ENCODE data around the gene KIF27.
"Not testable (repeated sequence)": the region's sequence is repeated elsewhere in the genome, so short reads cannot be mapped to it uniquely, and the experiment has no call there.

The KIF27 gene

GRCh38 chr9:83886498-83886897, 34.7 kb downstream of the KIF27 start:
- not testable (repeated sequence) for ATAC-seq

GRCh38 chr9:83885559-83886240, 35.5 kb downstream of the KIF27 start:
- not testable (repeated sequence) for ATAC-seq, H3K9me3 Mint-ChIP-seq, H3K4me3 Mint-ChIP-seq, H3K4me1 Mint-ChIP-seq, H3K27me3 Mint-ChIP-seq, H3K27ac Mint-ChIP-seq, DNase-seq

More at GRCh38 chr9:83886498-83886897, 34.7 kb downstream of the KIF27 start:
- not testable (repeated sequence) for H3K4me3 Mint-ChIP-seq, H3K9me3 Mint-ChIP-seq, H3K27ac Mint-ChIP-seq, H3K27me3 Mint-ChIP-seq, H3K4me1 Mint-ChIP-seq, DNase-seq

GRCh38 chr9:83881687-83882408, 39.4 kb downstream of the KIF27 start:
- DNase-seq, ATAC-seq, H3K9me3 Mint-ChIP-seq, H3K27ac Mint-ChIP-seq, H3K4me1 Mint-ChIP-seq, H3K27me3 Mint-ChIP-seq, H3K4me3 Mint-ChIP-seq: not testable (repeated sequence)

- not testable (repeated sequence) for H3K4me1 Mint-ChIP-seq, DNase-seq, H3K27me3 Mint-ChIP-seq, H3K4me3 Mint-ChIP-seq, ATAC-seq, H3K27ac Mint-ChIP-seq, H3K9me3 Mint-ChIP-seq
Observed at GRCh38 chr9:83875559-83875958, 45.7 kb downstream of the KIF27 start.

- H3K4me1 Mint-ChIP-seq, ATAC-seq, H3K27ac Mint-ChIP-seq, DNase-seq, H3K27me3 Mint-ChIP-seq, H3K4me3 Mint-ChIP-seq, H3K9me3 Mint-ChIP-seq: not testable (repeated sequence)
Observed at GRCh38 chr9:83849895-83850294, 71.3 kb downstream of the KIF27 start.

GRCh38 chr9:83837070-83837643, 84.1 kb downstream of the KIF27 start:
- not testable (repeated sequence) for H3K4me1 Mint-ChIP-seq, ATAC-seq, H3K4me3 Mint-ChIP-seq, H3K27ac Mint-ChIP-seq, DNase-seq, H3K9me3 Mint-ChIP-seq, H3K27me3 Mint-ChIP-seq

- not testable (repeated sequence) for H3K4me1 Mint-ChIP-seq, DNase-seq, H3K9me3 Mint-ChIP-seq, H3K4me3 Mint-ChIP-seq, H3K27me3 Mint-ChIP-seq, ATAC-seq, H3K27ac Mint-ChIP-seq
Observed at GRCh38 chr9:83830426-83831071, 90.7 kb downstream of the KIF27 start.

GRCh38 chr9:83824986-83825623, 96.1 kb downstream of the KIF27 start:
- not testable (repeated sequence) for H3K4me1 Mint-ChIP-seq, H3K4me3 Mint-ChIP-seq, H3K9me3 Mint-ChIP-seq, H3K27me3 Mint-ChIP-seq, DNase-seq, ATAC-seq
- peak overlapping the region in 1 of 2 donors; percentile 34 for H3K27ac Mint-ChIP-seq

- DNase-seq (peak; percentile 75 to 82), ATAC-seq (peak; percentile 88)
- H3K27ac Mint-ChIP-seq: peak within 1 kb of the TSS; percentile 74 to 91
- H3K4me1 Mint-ChIP-seq: peaks cover 14% of the 10 kb centered on the region
- H3K27me3 Mint-ChIP-seq, H3K9me3 Mint-ChIP-seq: not testable (repeated sequence)
- H3K4me3 Mint-ChIP-seq: peak within 1 kb of the TSS; percentile 77 to 97
Observed at GRCh38 chr9:83817356-83818278, 103.6 kb downstream of the KIF27 start, which contains the start of gene GKAP1. TSS of gene GKAP1 (minus strand) at chr9:83817769. CDS start at chr9:83806517, 11,252 bp downstream.

GRCh38 chr9:83817011-83817355, 104.2 kb downstream of the KIF27 start:
- Mint-ChIP-seq H3K4me1 (peaks cover 14% of the 10 kb centered on the region), H3K4me3 (peak overlapping the region; percentile 77 to 97)
- not testable (repeated sequence) for H3K9me3 Mint-ChIP-seq, ATAC-seq, H3K27me3 Mint-ChIP-seq, H3K27ac Mint-ChIP-seq, DNase-seq

GRCh38 chr9:83815120-83815519, 106.1 kb downstream of the KIF27 start:
- not testable (repeated sequence) for H3K4me3 Mint-ChIP-seq, ATAC-seq, DNase-seq, H3K27me3 Mint-ChIP-seq, H3K9me3 Mint-ChIP-seq, H3K27ac Mint-ChIP-seq
- peaks cover 14% of the 10 kb centered on the region for H3K4me1 Mint-ChIP-seq

GRCh38 chr9:83809213-83809612, 112.0 kb downstream of the KIF27 start:
- DNase-seq, H3K9me3 Mint-ChIP-seq, H3K27me3 Mint-ChIP-seq, ATAC-seq, H3K27ac Mint-ChIP-seq, H3K4me1 Mint-ChIP-seq, H3K4me3 Mint-ChIP-seq: not testable (repeated sequence)

- H3K4me1 Mint-ChIP-seq, H3K27me3 Mint-ChIP-seq, H3K4me3 Mint-ChIP-seq, ATAC-seq, H3K27ac Mint-ChIP-seq, DNase-seq, H3K9me3 Mint-ChIP-seq: not testable (repeated sequence)
Observed at GRCh38 chr9:83804454-83804853, 116.8 kb downstream of the KIF27 start.

- H3K27me3 Mint-ChIP-seq: not testable (repeated sequence)
Observed at GRCh38 chr9:83803941-83804340, 117.3 kb downstream of the KIF27 start.

More at GRCh38 chr9:83803941-83804340, 117.3 kb downstream of the KIF27 start:
- H3K4me3 Mint-ChIP-seq, DNase-seq, H3K4me1 Mint-ChIP-seq, H3K9me3 Mint-ChIP-seq, H3K27ac Mint-ChIP-seq, ATAC-seq: not testable (repeated sequence)

Measured in stimulated activated naive CD8-positive, alpha-beta T cell treated with anti-CD3 and anti-CD28 coated beads, Interleukin-15, amount 100 ng/mL, for 72 hours (primary cell).